Skeletal muscle tissue (tissue), 4 donors: ENCODE results near the gene LILRB3. TPM values are rescaled to one million over a fixed set of nuclear protein-coding genes. Genes with fewer than 3 reads are reported as not detected.
"Not testable (repeated sequence)": the region's sequence is repeated elsewhere in the genome, so short reads cannot be mapped to it uniquely, and the experiment has no call there.

Experiments
- H3K27ac ChIP-seq: one replicate; pipeline ENCODE4 v1.7.0; 2013; ENCODE audit warnings: mild to moderate bottlenecking, low read depth, low read length, inconsistent platforms
- H3K27me3 ChIP-seq, 3 donors: one replicate each; pipeline ENCODE4 v1.7.0; 2013; ENCODE audit warnings: low read length in 3 of 3; ENCODE audit not compliant: control insufficient read depth in 3 of 3, insufficient read depth in 3 of 3
- H3K36me3 ChIP-seq, 3 donors: one replicate each; pipeline ENCODE4 v1.7.0; 2013; ENCODE audit warnings: low read length in 3 of 3; ENCODE audit not compliant: control insufficient read depth in 3 of 3, insufficient read depth in 3 of 3
- H3K4me1 ChIP-seq, 3 donors: one replicate each; pipeline ENCODE4 v1.7.0; 2013; ENCODE audit warnings: low read length in 3 of 3, mild to moderate bottlenecking in 3 of 3; ENCODE audit not compliant: control insufficient read depth in 3 of 3, insufficient read depth in 3 of 3
- H3K4me3 ChIP-seq, 3 donors: one replicate each; pipeline ENCODE4 v1.7.0; 2013; ENCODE audit warnings: low read length in 3 of 3
- H3K9ac ChIP-seq, 3 donors: one replicate each; pipeline ENCODE4 v1.7.0; 2013; ENCODE audit warnings: low read length in 3 of 3, mild to moderate bottlenecking in 3 of 3, moderate library complexity in 2 of 3, low read depth in 1 of 3
- H3K9me3 ChIP-seq, 3 donors: one replicate each; pipeline ENCODE4 v1.7.0; 2013; ENCODE audit warnings: low read length in 3 of 3; ENCODE audit not compliant: control insufficient read depth in 3 of 3
- total RNA-seq: library from RNA; depleted of rRNA; stranded (reverse); fragments of >200 nt; gene quantifications from one replicate; pipeline ENCODE4 v1.2.3, GENCODE V29; 2014
- donor health status: Osteomylitis.

LILRB3 gene
- total RNA-seq, 1 donor from 2014 or later, result 4.2 TPM

- not testable (repeated sequence) for H3K27ac ChIP-seq
Observed at GRCh38 chr19:54223937-54224281, 1.1 kb upstream of the LILRB3 start.

GRCh38 chr19:54223277-54223936 lies 600 bp upstream of the LILRB3 start:
- H3K4me3 ChIP-seq, H3K27ac ChIP-seq, H3K27me3 ChIP-seq, H3K36me3 ChIP-seq, H3K9ac ChIP-seq, H3K9me3 ChIP-seq, H3K4me1 ChIP-seq: not testable (repeated sequence)

More at GRCh38 chr19:54223937-54224281, 1.1 kb upstream of the LILRB3 start:
- not testable (repeated sequence) for H3K9ac ChIP-seq, H3K9me3 ChIP-seq, H3K4me3 ChIP-seq, H3K4me1 ChIP-seq, H3K27me3 ChIP-seq, H3K36me3 ChIP-seq

- H3K27me3 ChIP-seq, H3K27ac ChIP-seq, H3K4me1 ChIP-seq, H3K36me3 ChIP-seq, H3K4me3 ChIP-seq, H3K9me3 ChIP-seq, H3K9ac ChIP-seq: not testable (repeated sequence)
Observed at GRCh38 chr19:54221947-54222346, 860 bp downstream of the LILRB3 start.

GRCh38 chr19:54219702-54220101 lies 3.1 kb downstream of the LILRB3 start:
- not testable (repeated sequence) for H3K9ac ChIP-seq, H3K4me1 ChIP-seq

GRCh38 chr19:54218960-54219661 lies 3.7 kb downstream of the LILRB3 start:
- Histone ChIP-seq H3K4me1 (no peaks in the 10 kb centered on the region), H3K9me3 (no peaks in the 10 kb centered on the region), H3K9ac (no peak overlapping the region), H3K36me3 (peaks cover 0 to 4% (median 4%) of the 10 kb centered on the region in 3 donors), H3K27ac (no peak overlapping the region), H3K27me3 (peaks cover 0 to 2% (median 2%) of the 10 kb centered on the region in 3 donors), H3K4me3 (no peak overlapping the region)

More at GRCh38 chr19:54219702-54220101, 3.1 kb downstream of the LILRB3 start:
- not testable (repeated sequence) for H3K27ac ChIP-seq, H3K36me3 ChIP-seq, H3K4me3 ChIP-seq, H3K27me3 ChIP-seq, H3K9me3 ChIP-seq

GRCh38 chr19:54218259-54218658 lies 4.5 kb downstream of the LILRB3 start:
- H3K9ac ChIP-seq, result no peak overlapping the region
- H3K4me3 ChIP-seq, result no peak overlapping the region
- peaks cover 0 to 4% (median 4%) of the 10 kb centered on the region in 3 donors for H3K36me3 ChIP-seq
- H3K9me3 ChIP-seq, result no peaks in the 10 kb centered on the region
- no peaks in the 10 kb centered on the region for H3K4me1 ChIP-seq
- H3K27me3 ChIP-seq, result peaks cover 0 to 2% (median 0%) of the 10 kb centered on the region in 3 donors
- H3K27ac ChIP-seq, result no peak overlapping the region

- H3K27ac ChIP-seq, H3K4me1 ChIP-seq, H3K36me3 ChIP-seq, H3K9ac ChIP-seq, H3K27me3 ChIP-seq, H3K4me3 ChIP-seq, H3K9me3 ChIP-seq: not testable (repeated sequence)
Observed at GRCh38 chr19:54217517-54218247, 5.1 kb downstream of the LILRB3 start.

GRCh38 chr19:54216869-54217268 lies 5.9 kb downstream of the LILRB3 start:
- H3K27me3 ChIP-seq, result no peaks in the 10 kb centered on the region
- H3K27ac ChIP-seq, result no peak overlapping the region
- peaks cover 0 to 4% (median 4%) of the 10 kb centered on the region in 3 donors for H3K36me3 ChIP-seq
- H3K9me3 ChIP-seq, result no peaks in the 10 kb centered on the region
- H3K9ac ChIP-seq, result no peak overlapping the region
- H3K4me3 ChIP-seq, result no peak overlapping the region
- no peaks in the 10 kb centered on the region for H3K4me1 ChIP-seq

GRCh38 chr19:54214734-54215133 lies 8.1 kb downstream of the LILRB3 start:
- not testable (repeated sequence) for H3K9ac ChIP-seq

GRCh38 chr19:54214217-54214616 lies 8.6 kb downstream of the LILRB3 start:
- not testable (repeated sequence) for H3K27ac ChIP-seq, H3K4me3 ChIP-seq, H3K27me3 ChIP-seq, H3K9me3 ChIP-seq, H3K36me3 ChIP-seq, H3K9ac ChIP-seq
- H3K4me1 ChIP-seq, result peaks cover 11% of the 10 kb centered on the region in 3 donors

More at GRCh38 chr19:54214734-54215133, 8.1 kb downstream of the LILRB3 start:
- not testable (repeated sequence) for H3K27me3 ChIP-seq, H3K36me3 ChIP-seq, H3K9me3 ChIP-seq, H3K4me1 ChIP-seq, H3K27ac ChIP-seq, H3K4me3 ChIP-seq
